DOHH2 (cell line): ENCODE data around the gene MED13L.

Experiments used
- H3F3A ChIP-seq: fragments of 200-600 bp; sonication (generic), shearing (Covaris generic); 2 replicates; pipeline ENCODE4 v1.6.0; 2016; ENCODE audit warnings: antibody characterized with exemption, mild to moderate bottlenecking; ENCODE audit not compliant: control insufficient read depth, insufficient read depth
- H3K27ac ChIP-seq: fragments of 200-600 bp; sonication (generic); 2 replicates; pipeline ENCODE4 v1.5.1; 2014; ENCODE audit warnings: low read depth, mild to moderate bottlenecking, low read length, moderate library complexity
- H3K27me3 ChIP-seq: fragments of 200-600 bp; sonication (generic); 2 replicates; pipeline ENCODE4 v1.6.1; 2014; ENCODE audit warnings: mild to moderate bottlenecking, low read length, mixed read lengths; ENCODE audit not compliant: control insufficient read depth
- H3K36me3 ChIP-seq: fragments of 200-600 bp; sonication (generic); 2 replicates; pipeline ENCODE4 v1.6.1; 2014; ENCODE audit warnings: mild to moderate bottlenecking, low read length, moderate library complexity, mixed read lengths; ENCODE audit not compliant: control insufficient read depth
- H3K4me1 ChIP-seq: fragments of 200-600 bp; sonication (generic); 2 replicates; pipeline ENCODE4 v1.6.1; 2014; ENCODE audit warnings: mild to moderate bottlenecking, low read length, mixed read lengths; ENCODE audit not compliant: control insufficient read depth
- H3K4me2 ChIP-seq: fragments of 200-600 bp; sonication (generic); 2 replicates; pipeline ENCODE4 v1.6.0; 2014; ENCODE audit warnings: mild to moderate bottlenecking, low read length, moderate library complexity
- H3K4me3 ChIP-seq: fragments of 200-600 bp; sonication (generic); 2 replicates; pipeline ENCODE4 v1.5.1; 2014; ENCODE audit warnings: mild to moderate bottlenecking, low read length, mixed read lengths
- H3K79me2 ChIP-seq: fragments of 200-600 bp; sonication (generic); 2 replicates; pipeline ENCODE4 v1.6.1; 2014; ENCODE audit warnings: mild to moderate bottlenecking, low read length, mixed read lengths; ENCODE audit not compliant: control insufficient read depth
- H3K9me2 ChIP-seq: fragments of 200-600 bp; sonication (generic); replicated peaks from 2 replicates; pipeline ENCODE4 v1.6.1; 2014; ENCODE audit warnings: mild to moderate bottlenecking, low read length, mixed read lengths; ENCODE audit not compliant: control insufficient read depth
- H3K9me3 ChIP-seq: fragments of 200-600 bp; sonication (generic); 2 replicates; pipeline ENCODE4 v1.6.1; 2014; ENCODE audit warnings: antibody characterized with exemption, low read length, mixed read lengths; ENCODE audit not compliant: control insufficient read depth, insufficient read depth
- H4K20me1 ChIP-seq: fragments of 200-600 bp; sonication (generic); 2 replicates; pipeline ENCODE4 v1.6.0; 2014; ENCODE audit warnings: low read depth, mild to moderate bottlenecking, antibody characterized with exemption, low read length, moderate library complexity; ENCODE audit not compliant: control insufficient read depth, insufficient read depth
- EZH2phosphoT487 ChIP-seq: fragments of 200-600 bp; sonication (generic); IDR thresholded peaks from 2 replicates; pipeline ENCODE4 v1.6.1; 2017; ENCODE audit warnings: borderline replicate concordance, mild to moderate bottlenecking, antibody characterized with exemption, low read length, moderate library complexity, mixed read lengths
- TF ChIP-seq, protein P1 (sequence below): fragments of 200-600 bp; sonication (generic); IDR thresholded peaks from one replicate; pipeline ENCODE4 v1.5.1; 2014; ENCODE audit warnings: antibody characterized with exemption, mild to moderate bottlenecking, low read depth, low read length; ENCODE audit not compliant: poor library complexity, severe bottlenecking

Gene MED13L

DNA sequence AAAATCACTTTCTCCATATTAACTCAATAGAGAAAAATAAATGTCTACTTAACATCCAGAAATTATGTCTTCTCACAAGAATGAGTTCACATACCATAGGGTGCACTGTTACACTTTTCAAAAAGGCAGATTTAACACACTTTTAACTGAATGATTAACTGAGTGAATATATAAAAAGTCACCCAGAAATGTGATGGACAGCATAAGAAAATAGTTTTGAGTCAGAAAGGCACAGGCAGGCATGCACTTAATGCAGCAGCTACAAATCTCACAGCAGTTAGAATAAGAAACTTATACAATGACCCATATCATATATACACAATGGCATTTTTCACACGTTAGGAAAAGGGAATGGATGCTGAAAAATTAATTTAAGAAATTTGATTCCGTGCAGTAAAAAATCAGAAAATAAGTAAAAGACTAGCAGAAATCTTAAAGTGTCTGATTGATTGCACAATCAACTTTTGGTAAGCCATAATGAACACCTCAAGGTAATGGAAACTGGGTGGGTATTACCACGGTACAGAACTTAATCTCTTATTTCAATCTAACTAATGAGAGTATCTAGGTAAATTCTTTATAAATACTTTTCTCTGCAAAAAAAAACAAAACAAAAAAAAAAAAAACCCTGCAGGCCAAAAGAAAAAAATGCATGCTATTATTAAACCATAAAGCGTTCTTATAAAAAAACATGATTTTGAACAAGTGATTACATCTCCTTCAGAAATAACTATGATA lies 3.5 kb downstream of the MED13L start:
- Histone ChIP-seq H4K20me1 (peaks cover 29% of the 10 kb centered on the region; the same call in 1 of the 2 replicates), H3K9me2 (no peaks in the 10 kb centered on the region), H3K27ac (no peak overlapping the region), H3K9me3 (no peaks in the 10 kb centered on the region), H3K4me3 (no peak overlapping the region), H3K36me3 (no peaks in the 10 kb centered on the region), H3K4me1 (peaks cover 28% of the 10 kb centered on the region), H3K27me3 (peaks cover 13% of the 10 kb centered on the region), H3F3A (0 out of 2 replicates have a peak, but pooled peaks cover 3% of the 10 kb centered on the region), H3K4me2 (peak overlapping the region; percentile 98), H3K79me2 (peaks cover 77% of the 10 kb centered on the region)
- no peak for TF ChIP-seq EZH2phosphoT487
- TF ChIP-seq, protein P1, sequence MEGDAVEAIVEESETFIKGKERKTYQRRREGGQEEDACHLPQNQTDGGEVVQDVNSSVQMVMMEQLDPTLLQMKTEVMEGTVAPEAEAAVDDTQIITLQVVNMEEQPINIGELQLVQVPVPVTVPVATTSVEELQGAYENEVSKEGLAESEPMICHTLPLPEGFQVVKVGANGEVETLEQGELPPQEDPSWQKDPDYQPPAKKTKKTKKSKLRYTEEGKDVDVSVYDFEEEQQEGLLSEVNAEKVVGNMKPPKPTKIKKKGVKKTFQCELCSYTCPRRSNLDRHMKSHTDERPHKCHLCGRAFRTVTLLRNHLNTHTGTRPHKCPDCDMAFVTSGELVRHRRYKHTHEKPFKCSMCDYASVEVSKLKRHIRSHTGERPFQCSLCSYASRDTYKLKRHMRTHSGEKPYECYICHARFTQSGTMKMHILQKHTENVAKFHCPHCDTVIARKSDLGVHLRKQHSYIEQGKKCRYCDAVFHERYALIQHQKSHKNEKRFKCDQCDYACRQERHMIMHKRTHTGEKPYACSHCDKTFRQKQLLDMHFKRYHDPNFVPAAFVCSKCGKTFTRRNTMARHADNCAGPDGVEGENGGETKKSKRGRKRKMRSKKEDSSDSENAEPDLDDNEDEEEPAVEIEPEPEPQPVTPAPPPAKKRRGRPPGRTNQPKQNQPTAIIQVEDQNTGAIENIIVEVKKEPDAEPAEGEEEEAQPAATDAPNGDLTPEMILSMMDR, result no peak

DNA sequence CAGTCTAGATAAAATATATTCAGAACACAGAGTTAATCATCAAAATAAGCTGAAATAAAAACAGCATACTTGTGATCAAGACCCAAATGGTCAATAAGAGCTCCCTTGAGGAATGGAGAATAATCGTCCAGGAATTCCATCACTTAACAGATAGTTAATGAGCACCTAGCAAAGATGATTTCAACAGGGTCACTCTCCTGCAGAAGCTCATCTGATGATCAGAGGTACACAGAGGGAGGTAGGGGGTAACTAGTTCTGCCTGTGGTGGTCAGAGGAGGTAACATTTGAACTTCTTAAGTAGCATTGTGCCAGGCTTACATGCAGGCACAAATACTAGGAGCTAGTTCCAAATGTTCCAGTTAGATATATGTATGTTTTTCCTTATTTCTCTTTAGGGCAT lies 9.5 kb downstream of the MED13L start:
- Histone ChIP-seq H3K9me2 (no peaks in the 10 kb centered on the region), H3K4me3 (no peak overlapping the region), H4K20me1 (peaks cover 35% of the 10 kb centered on the region), H3K4me1 (peaks cover 20% of the 10 kb centered on the region), H3K9me3 (no peaks in the 10 kb centered on the region), H3K36me3 (no peaks in the 10 kb centered on the region), H3K27ac (no peak overlapping the region), H3K79me2 (peaks cover 96% of the 10 kb centered on the region), H3F3A (no peaks in the 10 kb centered on the region), H3K27me3 (no peaks in the 10 kb centered on the region), H3K4me2 (no peak overlapping the region)
- TF ChIP-seq EZH2phosphoT487, result no peak
- TF ChIP-seq, protein P1, result no peak

DNA sequence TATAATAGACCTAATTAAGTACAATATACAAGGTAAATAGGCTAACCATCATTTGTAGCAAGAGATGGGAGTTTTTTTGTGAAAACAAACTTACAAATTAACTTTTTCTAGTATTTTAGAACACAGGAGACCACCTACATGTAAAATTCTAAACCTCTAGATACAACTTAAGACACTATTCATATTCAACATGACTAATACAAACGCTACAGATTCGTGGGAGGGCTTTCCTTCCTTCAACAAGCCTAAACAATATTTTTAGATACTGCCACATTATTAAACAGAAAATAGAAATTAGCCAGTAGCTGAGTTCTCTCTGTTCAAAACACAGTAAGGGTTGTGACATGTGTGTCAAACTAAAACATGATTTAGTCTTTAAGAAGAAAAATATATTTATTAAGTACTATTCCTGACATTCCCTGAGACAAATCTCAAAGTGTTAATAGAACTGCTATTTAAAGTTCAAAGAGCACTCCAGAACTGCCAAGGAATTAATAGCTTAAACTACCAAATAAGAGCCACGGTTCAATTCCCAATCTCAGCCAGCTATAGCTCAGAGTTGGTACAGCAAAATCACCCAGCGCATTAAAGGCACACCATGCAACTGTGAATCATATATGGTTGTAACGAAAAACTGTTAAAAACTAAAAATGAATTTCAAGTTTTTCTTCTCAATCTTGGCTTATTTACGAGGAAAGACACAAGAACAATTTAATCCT lies 10.7 kb downstream of the MED13L start:
- H3K9me3 ChIP-seq, result no peaks in the 10 kb centered on the region
- TF ChIP-seq, protein P1, result no peak
- TF ChIP-seq EZH2phosphoT487, result no peak
- peaks cover 35% of the 10 kb centered on the region for H4K20me1 ChIP-seq
- H3K79me2 ChIP-seq, result peaks cover 94% of the 10 kb centered on the region
- no peaks in the 10 kb centered on the region for H3F3A ChIP-seq
- no peak overlapping the region for H3K4me3 ChIP-seq
- H3K36me3 ChIP-seq, result no peaks in the 10 kb centered on the region
- no peak overlapping the region for H3K4me2 ChIP-seq
- H3K9me2 ChIP-seq, result no peaks in the 10 kb centered on the region
- H3K27ac ChIP-seq, result no peak overlapping the region
- peaks cover 20% of the 10 kb centered on the region for H3K4me1 ChIP-seq
- no peaks in the 10 kb centered on the region for H3K27me3 ChIP-seq
